Activated CD4-positive, CD25-positive, alpha-beta regulatory T cell treated with anti-CD3 and anti-CD28 coated beads, Interleukin-2, amount 50 U/mL, for 72 hours (primary cell): ENCODE measurements around the gene CDKN2B.
"Not testable (repeated sequence)": the region's sequence is repeated elsewhere in the genome, so short reads cannot be mapped to it uniquely, and the experiment has no call there.

Experiments used
- DNase-seq: peaks from one replicate; pipeline ENCODE4 v3.0.0; 2021

CDKN2B gene, protein sequence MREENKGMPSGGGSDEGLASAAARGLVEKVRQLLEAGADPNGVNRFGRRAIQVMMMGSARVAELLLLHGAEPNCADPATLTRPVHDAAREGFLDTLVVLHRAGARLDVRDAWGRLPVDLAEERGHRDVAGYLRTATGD

DNA sequence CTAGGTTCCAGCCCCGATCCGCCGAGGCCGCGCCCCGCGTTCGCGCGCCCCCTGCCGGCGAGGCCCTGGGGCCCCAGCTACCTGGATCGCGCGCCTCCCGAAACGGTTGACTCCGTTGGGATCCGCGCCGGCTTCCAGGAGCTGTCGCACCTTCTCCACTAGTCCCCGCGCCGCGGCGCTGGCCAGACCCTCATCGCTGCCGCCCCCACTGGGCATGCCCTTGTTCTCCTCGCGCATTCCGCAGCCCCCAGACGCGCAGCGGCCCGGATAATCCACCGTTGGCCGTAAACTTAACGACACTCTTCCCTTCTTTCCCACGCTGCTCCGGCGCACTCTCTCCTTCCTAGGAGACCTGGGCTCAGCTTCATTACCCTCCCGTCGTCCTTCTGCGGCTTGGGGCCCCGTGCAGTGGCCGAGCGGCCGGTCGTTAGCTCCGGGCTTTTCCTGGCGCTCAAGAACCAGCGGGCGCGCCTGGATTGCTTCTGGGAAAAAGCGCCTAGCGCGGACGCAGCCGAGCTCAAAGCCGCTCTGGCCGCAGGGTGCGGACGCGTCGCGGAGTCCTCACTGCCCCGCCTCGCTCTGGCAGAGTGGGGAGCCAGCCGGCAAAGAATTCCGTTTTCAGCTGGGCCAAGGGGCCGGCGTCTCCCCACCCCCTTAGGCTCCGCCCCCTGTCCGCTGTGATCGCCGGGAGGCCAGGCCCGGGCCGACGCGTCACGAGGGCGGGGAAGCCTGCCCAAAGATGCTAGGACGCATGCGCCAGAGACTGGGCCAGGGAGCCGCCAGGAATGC lies at the start of gene CDKN2B:
Gene CDKN2B, minus strand, starts transcription at position 589 of the 789 bp plus-strand sequence. Its CDS starts 352 bp downstream, at position 237.
- peak; percentile 83 for DNase-seq

DNA sequence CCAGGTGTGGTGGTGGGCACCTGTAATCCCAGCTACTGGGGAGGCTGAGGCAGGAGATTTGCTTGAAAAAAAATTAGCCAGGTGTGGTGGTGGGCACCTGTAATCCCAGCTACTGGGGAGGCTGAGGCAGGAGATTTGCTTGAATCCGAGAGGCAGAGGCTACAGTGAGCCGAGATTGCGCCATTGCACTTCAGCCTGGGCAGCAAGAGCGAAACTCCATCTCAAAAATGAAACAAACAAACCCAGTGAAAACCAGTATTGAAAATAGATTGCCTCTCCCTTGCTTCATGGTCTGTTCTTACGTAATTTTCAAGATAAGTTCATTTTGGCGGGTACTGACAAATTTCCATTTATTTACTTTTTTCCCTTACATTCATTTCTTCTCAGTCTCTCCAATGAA lies 48.9 kb upstream of the CDKN2B start:
- DNase-seq: not testable (repeated sequence)

GRCh38 chr9:22056402-22056801 lies 47.3 kb upstream of the CDKN2B start:
- no peak for DNase-seq

GRCh38 chr9:22055090-22055489 lies 46.0 kb upstream of the CDKN2B start:
- no peak for DNase-seq

GRCh38 chr9:22054529-22054928 lies 45.4 kb upstream of the CDKN2B start:
- DNase-seq: no peak

DNA sequence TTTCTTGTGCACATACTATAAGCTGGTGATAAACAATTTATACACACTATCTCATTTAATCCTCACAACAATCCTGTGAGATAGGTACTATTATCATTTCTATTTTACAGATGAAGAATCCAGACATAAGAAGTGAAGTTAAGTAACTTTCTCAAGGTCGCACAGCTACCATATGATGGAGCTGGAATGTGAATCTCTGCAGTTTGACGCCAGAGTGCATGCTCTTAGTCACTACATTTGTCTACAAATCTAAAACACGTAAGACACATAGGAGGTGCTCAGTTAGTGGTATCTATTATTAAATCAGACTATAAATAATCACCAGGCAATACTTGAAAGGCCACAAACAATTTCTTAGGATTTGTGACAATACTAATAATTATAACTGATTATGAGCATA lies 45.0 kb upstream of the CDKN2B start:
- no peak for DNase-seq

GRCh38 chr9:22053178-22053577 lies 44.1 kb upstream of the CDKN2B start:
- no peak for DNase-seq

DNA sequence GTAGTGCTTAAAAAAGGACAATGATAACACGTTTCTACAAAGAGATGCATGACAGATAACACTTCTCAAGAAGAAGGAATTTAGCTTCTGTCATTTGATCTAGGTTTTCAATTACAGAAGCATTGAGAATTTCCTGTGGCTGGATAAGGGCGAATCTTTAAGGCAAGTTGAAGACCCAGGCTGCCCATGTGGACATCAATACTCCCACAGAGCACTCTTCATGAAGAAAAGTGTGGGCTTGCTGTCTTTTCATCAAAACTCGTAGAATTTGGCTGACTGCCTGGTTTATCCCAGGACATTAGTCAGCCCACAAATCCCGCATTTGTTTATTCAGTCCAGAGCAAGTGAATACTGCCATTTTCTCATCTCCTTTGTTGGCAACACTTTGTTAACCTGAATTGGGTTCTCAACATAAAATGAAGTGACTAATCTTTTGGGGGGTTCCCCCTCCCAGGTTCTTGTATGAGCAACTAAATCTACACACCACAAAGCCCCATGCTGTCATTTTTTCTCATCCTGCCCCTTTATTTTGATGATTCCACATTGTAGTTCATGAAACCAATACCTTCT lies 43.4 kb upstream of the CDKN2B start:
- DNase-seq: no peak

- no peak for DNase-seq
Measured at GRCh38 chr9:22050924-22051323, 41.8 kb upstream of the CDKN2B start.

- DNase-seq: no peak
Measured at GRCh38 chr9:22049411-22049810, 40.3 kb upstream of the CDKN2B start.

DNA sequence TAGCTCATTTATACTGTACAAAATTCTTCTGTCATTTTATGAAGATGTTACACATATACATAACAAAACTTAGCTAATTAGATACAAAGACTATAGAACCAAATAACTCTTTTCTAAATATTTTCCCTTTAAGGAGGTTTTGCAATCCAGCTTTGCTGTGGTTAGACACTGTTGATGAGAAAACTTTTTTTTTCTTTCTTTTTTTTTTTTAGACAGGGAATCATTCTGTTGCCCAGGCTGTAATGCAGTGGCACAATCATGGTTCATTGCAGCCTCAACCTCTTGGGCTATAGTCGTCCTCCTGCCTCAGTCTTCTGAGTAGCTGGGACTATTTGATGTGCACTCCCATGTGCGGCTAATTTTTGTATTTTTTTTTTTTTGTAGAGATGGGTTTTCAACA lies 38.5 kb upstream of the CDKN2B start:
- no peak for DNase-seq

- DNase-seq: no peak
Measured at GRCh38 chr9:22046243-22046885, 37.3 kb upstream of the CDKN2B start.

DNA sequence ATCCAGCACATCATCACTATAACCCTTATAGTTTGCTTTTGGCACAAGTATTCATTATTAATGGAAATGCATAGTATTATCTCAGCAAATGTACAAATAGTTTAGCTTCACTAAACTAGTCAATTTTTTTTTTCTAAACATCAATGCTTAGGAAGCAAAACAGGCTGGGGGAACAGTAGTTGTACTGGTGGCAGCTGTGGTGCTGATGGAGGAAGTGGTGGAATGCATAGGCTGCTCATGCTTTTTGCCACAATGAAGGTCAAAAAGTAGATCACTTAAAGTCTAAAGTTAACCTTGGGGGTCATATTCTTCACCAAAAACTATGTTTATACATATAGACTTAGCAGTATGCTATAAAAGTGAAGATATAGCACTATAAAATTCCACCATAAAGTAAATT lies 36.3 kb upstream of the CDKN2B start:
- no peak for DNase-seq

DNA sequence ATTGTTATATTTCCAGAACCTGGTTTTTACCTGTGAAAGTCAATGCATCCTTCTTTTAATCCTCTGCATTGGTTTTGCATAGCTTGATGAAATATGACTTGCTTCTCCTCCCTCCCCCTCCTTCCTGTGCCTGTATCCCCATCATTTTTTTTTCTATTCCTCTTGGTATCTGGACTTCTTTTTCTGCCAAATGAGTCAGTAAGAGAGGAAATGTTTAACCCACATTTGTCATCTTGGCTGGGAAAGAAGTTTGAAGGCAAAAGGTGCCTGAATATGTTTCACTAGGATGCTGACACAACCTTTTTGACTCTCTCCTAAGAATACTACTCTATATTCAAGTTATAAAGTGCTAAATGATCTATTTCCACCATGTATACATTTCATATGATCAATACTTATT lies 35.5 kb upstream of the CDKN2B start:
- no peak for DNase-seq

- DNase-seq: no peak
Measured at GRCh38 chr9:22043928-22044327, 34.8 kb upstream of the CDKN2B start.

DNA sequence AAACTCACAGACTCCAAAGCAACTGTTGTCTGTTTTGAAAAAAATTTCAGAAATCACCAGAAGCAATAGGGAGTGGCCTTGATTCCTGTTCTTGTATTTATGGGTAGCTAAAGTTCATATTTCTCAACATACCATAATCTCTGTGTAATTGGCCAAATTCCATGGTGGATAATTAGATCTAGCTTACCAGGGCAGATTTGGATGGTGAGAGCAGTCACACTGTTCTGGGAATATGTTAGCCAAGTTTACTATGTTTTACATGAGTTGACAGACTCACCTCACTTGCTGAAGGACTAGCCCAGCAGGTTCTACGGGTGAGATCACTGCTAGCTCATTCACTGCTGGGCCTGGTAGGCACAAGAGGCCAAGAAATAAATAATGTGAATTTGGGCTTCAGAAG lies 32.7 kb upstream of the CDKN2B start:
- DNase-seq: no peak

- DNase-seq: no peak
Measured at GRCh38 chr9:22041344-22041743, 32.2 kb upstream of the CDKN2B start.

- no peak for DNase-seq
Measured at GRCh38 chr9:22040760-22041159, 31.7 kb upstream of the CDKN2B start.

- no peak for DNase-seq
Measured at GRCh38 chr9:22039258-22039657, 30.2 kb upstream of the CDKN2B start.

- no peak for DNase-seq
Measured at GRCh38 chr9:22037954-22038690, 29.0 kb upstream of the CDKN2B start.

DNA sequence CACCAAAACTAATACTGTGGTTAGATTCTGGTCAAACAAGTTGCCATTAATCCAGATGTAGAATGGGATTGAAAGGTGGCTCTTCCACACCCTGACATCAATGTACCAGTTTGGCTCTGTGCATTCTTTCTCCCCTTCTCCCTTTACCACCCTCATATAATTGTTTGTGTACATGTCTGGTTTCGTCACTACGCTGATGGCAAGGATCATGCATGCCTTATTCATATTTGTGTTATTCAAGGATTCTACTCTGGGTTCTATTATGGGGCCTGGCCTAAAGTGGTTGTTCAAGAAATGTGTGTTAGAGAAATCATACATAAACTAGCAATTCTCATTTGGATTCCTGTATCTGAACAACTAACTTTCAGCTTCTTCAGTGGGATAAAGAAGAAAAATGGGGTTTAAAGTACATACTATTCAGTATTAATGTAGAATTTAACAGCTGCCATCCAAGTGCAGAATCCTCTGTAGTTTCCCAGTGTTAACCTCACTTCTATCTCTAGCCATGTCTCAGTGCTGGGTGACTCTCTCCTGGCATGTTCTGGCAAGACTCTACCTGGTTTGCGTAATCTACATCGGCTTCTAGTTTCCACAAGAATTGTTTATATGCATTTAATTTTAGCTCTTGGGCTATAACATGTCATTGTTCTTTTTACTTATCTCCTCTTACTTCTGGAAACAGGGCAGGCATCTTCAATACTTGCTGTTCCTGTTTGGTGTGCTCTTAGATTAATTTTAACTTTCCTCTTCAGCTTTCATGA lies 27.9 kb upstream of the CDKN2B start:
- DNase-seq: no peak

GRCh38 chr9:22035591-22036011 lies 26.5 kb upstream of the CDKN2B start:
- DNase-seq: no peak
